Vagina (tissue), 2 donors: ENCODE results near the gene FRMPD1.

Experiments
- POLR2A ChIP-seq, 2 donors: fragments of 450-650 bp; IDR thresholded peaks; one replicate each; pipeline ENCODE4 v1.6.1; 2017; ENCODE audit warnings: antibody characterized with exemption in 2 of 2, mild to moderate bottlenecking in 2 of 2, moderate library complexity in 2 of 2
- POLR2AphosphoS5 ChIP-seq, 2 donors: sonication (generic); formaldehyde crosslinking; IDR thresholded peaks; one replicate each; pipeline ENCODE4 v1.9.0; 2017; ENCODE audit warnings: antibody characterized with exemption in 2 of 2, mild to moderate bottlenecking in 2 of 2, low read depth in 1 of 2; ENCODE audit not compliant: insufficient read depth in 1 of 2
- TF ChIP-seq, protein P1 (sequence below), 3 experiments: fragments of 450-650 bp in 2 of 3; fragments of 200-600 bp in 1 of 3; sonication (generic) in 1 of 3; IDR thresholded peaks; one replicate each; pipeline ENCODE4 v1.5.1; 2017 to 2019; ENCODE audit warnings: antibody characterized with exemption in 3 of 3, mild to moderate bottlenecking in 2 of 3, moderate library complexity in 2 of 3

DNA sequence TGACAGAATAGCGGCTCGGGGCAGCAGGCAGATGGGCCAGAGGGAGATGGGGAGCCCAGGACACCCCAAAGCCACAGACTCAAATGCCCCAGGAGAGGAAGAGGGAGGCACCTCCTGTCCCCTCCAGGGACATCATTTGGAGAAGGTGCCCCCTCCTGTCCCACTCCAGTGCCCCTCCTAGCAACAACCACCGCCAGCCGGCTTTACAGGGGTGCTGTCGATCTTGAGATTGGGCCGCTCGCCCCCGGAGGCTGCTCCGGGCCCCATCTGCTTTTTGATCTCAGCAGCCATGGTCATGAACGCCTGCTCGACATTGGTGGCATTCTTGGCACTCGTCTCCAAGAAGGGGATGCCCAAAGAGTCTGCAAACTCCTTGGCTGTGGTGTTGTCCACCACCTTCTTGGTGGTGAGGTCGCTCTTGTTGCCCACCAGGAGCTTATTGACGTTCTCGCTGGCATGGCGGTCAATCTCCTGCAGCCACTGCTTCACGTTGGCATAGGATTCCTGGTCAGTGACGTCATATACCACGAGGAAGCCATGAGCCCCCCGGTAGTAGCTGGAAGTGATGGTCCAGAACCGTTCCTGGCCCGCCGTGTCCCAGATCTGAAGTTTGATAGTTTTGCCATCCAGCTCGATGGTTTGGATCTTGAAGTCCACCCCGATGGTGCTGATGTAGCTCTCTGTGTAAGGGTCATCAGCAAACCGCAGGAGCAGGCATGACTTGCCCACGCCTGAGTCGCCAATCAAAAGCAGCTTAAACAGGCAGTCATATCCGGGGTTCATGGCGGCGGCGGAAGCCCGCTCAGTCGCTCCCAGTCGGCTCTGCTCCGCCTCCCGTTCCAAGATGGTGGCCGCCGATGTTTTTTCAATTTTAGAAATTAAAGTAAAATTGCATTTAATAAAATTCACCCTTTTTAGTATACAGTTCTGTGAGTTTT lies 14.0 kb upstream of the FRMPD1 start:
- TF ChIP-seq POLR2AphosphoS5 (IDR thresholded peaks at IDR 0.05; ENCODE audit: insufficient read depth in 1 of 2, low read depth in 1 of 2) (no peak), POLR2A (IDR thresholded peaks at IDR 0.05) (no peak)
- TF ChIP-seq, protein P1, sequence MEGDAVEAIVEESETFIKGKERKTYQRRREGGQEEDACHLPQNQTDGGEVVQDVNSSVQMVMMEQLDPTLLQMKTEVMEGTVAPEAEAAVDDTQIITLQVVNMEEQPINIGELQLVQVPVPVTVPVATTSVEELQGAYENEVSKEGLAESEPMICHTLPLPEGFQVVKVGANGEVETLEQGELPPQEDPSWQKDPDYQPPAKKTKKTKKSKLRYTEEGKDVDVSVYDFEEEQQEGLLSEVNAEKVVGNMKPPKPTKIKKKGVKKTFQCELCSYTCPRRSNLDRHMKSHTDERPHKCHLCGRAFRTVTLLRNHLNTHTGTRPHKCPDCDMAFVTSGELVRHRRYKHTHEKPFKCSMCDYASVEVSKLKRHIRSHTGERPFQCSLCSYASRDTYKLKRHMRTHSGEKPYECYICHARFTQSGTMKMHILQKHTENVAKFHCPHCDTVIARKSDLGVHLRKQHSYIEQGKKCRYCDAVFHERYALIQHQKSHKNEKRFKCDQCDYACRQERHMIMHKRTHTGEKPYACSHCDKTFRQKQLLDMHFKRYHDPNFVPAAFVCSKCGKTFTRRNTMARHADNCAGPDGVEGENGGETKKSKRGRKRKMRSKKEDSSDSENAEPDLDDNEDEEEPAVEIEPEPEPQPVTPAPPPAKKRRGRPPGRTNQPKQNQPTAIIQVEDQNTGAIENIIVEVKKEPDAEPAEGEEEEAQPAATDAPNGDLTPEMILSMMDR (IDR thresholded peaks at IDR 0.05), result no peak
